Loucy (cell line): ENCODE results near the gene NAT14.
A peak's percentile ranks its signal among the peaks of the same experiment; 100 is the strongest.

Source experiments
- H2AFZ ChIP-seq: fragments of 200-600 bp; sonication (generic); 2 replicates; pipeline ENCODE4 v1.6.0; 2016; ENCODE audit warnings: antibody characterized with exemption, mild to moderate bottlenecking, low read length, moderate library complexity
- H3F3A ChIP-seq: fragments of 200-600 bp; 2 replicates; pipeline ENCODE4 v1.6.0; 2016; ENCODE audit warnings: antibody characterized with exemption, low read depth, mild to moderate bottlenecking
- H3K27me3 ChIP-seq: fragments of 200-600 bp; sonication (generic); 2 replicates; pipeline ENCODE4 v1.6.1; 2014; ENCODE audit warnings: low read length, mild to moderate bottlenecking; ENCODE audit not compliant: insufficient read depth, poor library complexity, severe bottlenecking
- H3K36me3 ChIP-seq: fragments of 200-600 bp; sonication (generic); 2 replicates; pipeline ENCODE4 v1.6.1; 2016; ENCODE audit warnings: low read length; ENCODE audit not compliant: insufficient read depth
- H3K4me1 ChIP-seq: fragments of 200-600 bp; sonication (generic); 2 replicates; pipeline ENCODE4 v1.5.1; 2014; ENCODE audit warnings: low read length, mild to moderate bottlenecking; ENCODE audit not compliant: insufficient read depth, poor library complexity, severe bottlenecking
- H3K4me2 ChIP-seq: fragments of 200-600 bp; sonication (generic); 2 replicates; pipeline ENCODE4 v1.6.0; 2014; ENCODE audit warnings: antibody characterized with exemption, low read length, low read depth, mild to moderate bottlenecking; ENCODE audit not compliant: poor library complexity, severe bottlenecking
- H3K4me3 ChIP-seq: fragments of 200-600 bp; sonication (generic); 2 replicates; pipeline ENCODE4 v1.5.1; 2014; ENCODE audit warnings: low read length, mild to moderate bottlenecking, mixed read lengths; ENCODE audit not compliant: poor library complexity, severe bottlenecking
- H3K79me2 ChIP-seq: fragments of 200-600 bp; sonication (generic); 2 replicates; pipeline ENCODE4 v1.6.1; 2014; ENCODE audit warnings: low read length; ENCODE audit not compliant: insufficient read depth
- H3K9ac ChIP-seq: fragments of 200-600 bp; sonication (generic); 2 replicates; pipeline ENCODE4 v1.6.0; 2014; ENCODE audit warnings: mild to moderate bottlenecking, low read depth, low read length, moderate library complexity; ENCODE audit not compliant: poor library complexity, severe bottlenecking
- H3K9me2 ChIP-seq: fragments of 200-600 bp; sonication (generic); replicated peaks from 2 replicates; pipeline ENCODE4 v1.6.1; 2016; ENCODE audit warnings: low read depth, low read length, mixed read lengths
- H3K9me3 ChIP-seq: fragments of 200-600 bp; sonication (generic); 2 replicates; pipeline ENCODE4 v1.6.1; 2014; ENCODE audit warnings: mild to moderate bottlenecking, antibody characterized with exemption, low read length, low read depth; ENCODE audit not compliant: insufficient read depth
- H4K20me1 ChIP-seq: fragments of 200-600 bp; sonication (generic); 2 replicates; pipeline ENCODE4 v1.6.0; 2014; ENCODE audit warnings: antibody characterized with exemption, low read length, mild to moderate bottlenecking; ENCODE audit not compliant: insufficient read depth, poor library complexity, severe bottlenecking
- EZH2phosphoT487 ChIP-seq: fragments of 200-600 bp; IDR thresholded peaks from 2 replicates; pipeline ENCODE4 v1.6.1; 2018; ENCODE audit warnings: antibody characterized with exemption, mild to moderate bottlenecking, moderate library complexity, borderline replicate concordance
- TF ChIP-seq, protein P1 (sequence below): fragments of 200-600 bp; sonication (generic); conservative IDR thresholded peaks from 2 replicates; pipeline ENCODE4 v1.5.1; 2014; ENCODE audit warnings: mild to moderate bottlenecking, antibody characterized with exemption, low read length

NAT14 gene

DNA sequence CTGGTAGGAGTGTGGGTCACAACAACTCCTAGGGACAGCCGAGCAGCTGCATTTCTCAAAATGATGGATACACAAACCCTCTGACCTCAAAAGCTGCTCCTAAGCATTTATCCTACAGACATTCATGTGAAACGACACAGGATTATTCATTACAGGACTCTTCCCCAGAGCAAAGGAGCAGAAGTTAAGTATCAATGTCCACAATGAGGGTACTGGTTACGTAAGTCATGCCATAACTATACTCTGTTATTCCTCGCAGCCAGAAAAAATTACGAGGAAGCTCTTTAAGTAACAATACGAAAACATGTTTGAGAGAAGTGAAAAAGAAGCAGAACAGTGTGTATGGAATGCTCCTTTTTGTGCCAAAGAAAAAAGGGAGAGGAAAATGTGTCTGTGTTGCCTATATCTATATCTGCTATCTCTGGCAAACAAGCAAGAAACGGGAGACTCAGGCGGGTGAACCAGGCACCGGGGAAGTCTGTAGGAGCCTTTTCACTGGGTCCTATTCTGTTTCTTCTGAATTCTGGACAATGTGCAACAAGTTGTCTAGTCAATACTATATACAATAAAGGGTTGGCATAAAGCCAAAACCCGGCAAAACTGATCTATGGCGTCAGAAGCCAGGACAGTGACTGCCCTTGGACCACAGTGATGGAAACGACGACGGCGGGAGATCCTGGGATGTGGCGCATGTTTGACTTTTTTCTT is 24.9 kb upstream of the NAT14 start:
- Histone ChIP-seq H3K79me2 (peaks cover 19% of the 10 kb centered on the region), H2AFZ (no peak overlapping the region), H3K36me3 (no peaks in the 10 kb centered on the region), H3K9me2 (no peaks in the 10 kb centered on the region), H3K9me3 (no peaks in the 10 kb centered on the region), H3K4me2 (peak overlapping the region; percentile 86), H3K27me3 (peaks cover 3% of the 10 kb centered on the region), H4K20me1 (peaks cover 13% of the 10 kb centered on the region), H3K9ac (peak overlapping the region; percentile 100), H3K4me1 (peaks cover 33% of the 10 kb centered on the region), H3F3A (0 out of 2 replicates have a peak, but pooled peaks cover 3% of the 10 kb centered on the region), H3K4me3 (peak overlapping the region; percentile 98)
- TF ChIP-seq EZH2phosphoT487 = no peak
- TF ChIP-seq, protein P1, sequence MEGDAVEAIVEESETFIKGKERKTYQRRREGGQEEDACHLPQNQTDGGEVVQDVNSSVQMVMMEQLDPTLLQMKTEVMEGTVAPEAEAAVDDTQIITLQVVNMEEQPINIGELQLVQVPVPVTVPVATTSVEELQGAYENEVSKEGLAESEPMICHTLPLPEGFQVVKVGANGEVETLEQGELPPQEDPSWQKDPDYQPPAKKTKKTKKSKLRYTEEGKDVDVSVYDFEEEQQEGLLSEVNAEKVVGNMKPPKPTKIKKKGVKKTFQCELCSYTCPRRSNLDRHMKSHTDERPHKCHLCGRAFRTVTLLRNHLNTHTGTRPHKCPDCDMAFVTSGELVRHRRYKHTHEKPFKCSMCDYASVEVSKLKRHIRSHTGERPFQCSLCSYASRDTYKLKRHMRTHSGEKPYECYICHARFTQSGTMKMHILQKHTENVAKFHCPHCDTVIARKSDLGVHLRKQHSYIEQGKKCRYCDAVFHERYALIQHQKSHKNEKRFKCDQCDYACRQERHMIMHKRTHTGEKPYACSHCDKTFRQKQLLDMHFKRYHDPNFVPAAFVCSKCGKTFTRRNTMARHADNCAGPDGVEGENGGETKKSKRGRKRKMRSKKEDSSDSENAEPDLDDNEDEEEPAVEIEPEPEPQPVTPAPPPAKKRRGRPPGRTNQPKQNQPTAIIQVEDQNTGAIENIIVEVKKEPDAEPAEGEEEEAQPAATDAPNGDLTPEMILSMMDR = no peak

DNA sequence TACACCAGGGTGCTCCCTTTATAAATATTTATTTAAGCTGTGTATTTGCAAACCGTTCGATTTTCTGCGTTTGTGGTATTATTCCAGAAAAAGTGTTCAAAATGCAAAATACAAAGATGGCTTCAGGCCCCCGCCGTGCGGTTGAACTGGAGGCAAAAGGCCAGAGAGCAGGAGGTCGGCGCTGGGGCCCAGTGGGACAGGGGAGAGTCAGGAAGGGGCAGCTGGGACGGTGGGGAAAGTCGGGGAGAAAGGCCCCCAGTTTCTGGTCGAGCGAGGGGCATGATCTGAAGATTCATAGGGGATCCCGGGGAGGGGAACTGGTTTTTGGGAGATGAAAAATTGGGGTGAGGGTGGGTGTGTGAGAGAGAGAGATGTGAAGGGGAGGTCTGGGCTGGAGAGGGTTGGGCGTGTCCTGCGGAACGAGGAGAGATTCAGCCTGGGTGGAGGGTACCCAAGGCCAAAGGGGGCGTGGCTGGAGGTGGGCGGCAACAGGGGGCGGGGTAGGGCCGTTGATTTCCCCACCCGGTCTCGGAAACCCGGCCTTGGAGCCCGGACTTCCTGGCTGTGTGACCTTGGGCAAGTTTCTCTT is 24.2 kb upstream of the NAT14 start:
- TF ChIP-seq EZH2phosphoT487 = no peak
- TF ChIP-seq, protein P1 = no peak
- Histone ChIP-seq H4K20me1 (peaks cover 13% of the 10 kb centered on the region), H3K36me3 (no peaks in the 10 kb centered on the region), H3K79me2 (peaks cover 19% of the 10 kb centered on the region), H3F3A (0 out of 2 replicates have a peak, but pooled peaks cover 3% of the 10 kb centered on the region), H3K4me3 (peak overlapping the region; percentile 98), H3K4me2 (peak overlapping the region; percentile 86), H3K9me2 (no peaks in the 10 kb centered on the region), H3K27me3 (peaks cover 3% of the 10 kb centered on the region), H3K9ac (peak overlapping the region; percentile 100), H3K4me1 (peaks cover 33% of the 10 kb centered on the region), H2AFZ (no peak overlapping the region), H3K9me3 (no peaks in the 10 kb centered on the region)

DNA sequence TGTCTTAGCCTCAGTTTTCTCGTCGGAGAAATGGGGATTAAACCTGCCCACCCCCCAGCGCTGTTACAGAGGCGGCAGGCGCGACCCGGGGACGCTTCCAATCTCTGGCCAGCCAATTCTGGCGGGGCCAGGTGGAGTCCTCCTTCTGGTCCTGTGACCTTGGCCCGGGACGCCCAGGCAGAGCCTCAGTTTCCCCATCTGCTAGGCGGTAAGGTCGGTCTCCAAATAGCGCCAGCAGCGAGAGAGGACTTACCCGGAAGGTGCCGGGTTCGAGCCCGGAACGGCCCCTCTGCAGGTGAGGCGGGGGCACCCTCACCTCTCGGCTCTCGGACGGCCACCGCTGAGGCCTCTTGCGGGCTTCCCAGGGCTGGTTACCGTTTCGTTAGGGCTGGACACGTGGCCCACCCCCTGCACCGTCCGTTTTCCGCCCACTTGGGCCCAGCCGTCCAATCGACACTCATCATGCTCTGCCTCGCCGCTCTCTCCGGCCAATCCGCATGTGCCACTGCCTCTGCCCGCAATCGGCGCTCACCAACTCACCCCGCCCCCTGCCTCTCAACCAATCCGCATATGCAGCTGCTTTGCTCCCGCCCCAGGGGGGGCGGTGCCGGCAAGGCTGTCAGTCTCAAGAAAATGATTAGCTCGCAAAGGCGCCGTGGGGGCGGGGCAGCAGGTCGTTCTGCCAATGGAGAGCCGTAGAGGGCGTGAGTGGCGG is 23.6 kb upstream of the NAT14 start, which contains the start of gene ISOC2:
ISOC2 (minus strand) TSS at position 384 of the 715 bp plus-strand sequence. CDS start 5,156 bp downstream, outside the sequence.
- H3K4me1 ChIP-seq = peaks cover 33% of the 10 kb centered on the region
- H3F3A ChIP-seq = 0 out of 2 replicates have a peak, but pooled peaks cover 3% of the 10 kb centered on the region
- H3K9me2 ChIP-seq = no peaks in the 10 kb centered on the region
- no peak for TF ChIP-seq EZH2phosphoT487
- TF ChIP-seq, protein P1 = no peak
- peaks cover 13% of the 10 kb centered on the region for H4K20me1 ChIP-seq
- peak within 1 kb of the TSS; percentile 57; the same call in 1 of the 2 replicates for H2AFZ ChIP-seq
- H3K4me2 ChIP-seq = peak within 1 kb of the TSS; percentile 86
- H3K36me3 ChIP-seq = no peaks in the 10 kb centered on the region
- H3K9ac ChIP-seq = peak within 1 kb of the TSS; percentile 100
- H3K4me3 ChIP-seq = peak within 1 kb of the TSS; percentile 98
- H3K9me3 ChIP-seq = no peaks in the 10 kb centered on the region
- peaks cover 19% of the 10 kb centered on the region for H3K79me2 ChIP-seq
- peaks cover 3% of the 10 kb centered on the region for H3K27me3 ChIP-seq
